Hindlimb muscle (tissue), 1 donor: ENCODE results near the gene KAZALD1. TPM values are rescaled to one million over a fixed set of nuclear protein-coding genes. Genes with fewer than 3 reads are reported as not detected.
"Not testable (repeated sequence)": the region's sequence is repeated elsewhere in the genome, so short reads cannot be mapped to it uniquely, and the experiment has no call there.

Source experiments
- DNase-seq: peaks from one replicate; pipeline ENCODE4 v3.0.0-alpha.2; 2013
- polyA plus RNA-seq: library from polyadenylated mRNA; unstranded; fragments of 120-200 nt; gene quantifications from one replicate; pipeline ENCODE4 v1.2.1, GENCODE V29; 2013; ENCODE audit not compliant: insufficient read length

The KAZALD1 gene
- polyA plus RNA-seq, 1 donor, result 23.5 TPM

DNA sequence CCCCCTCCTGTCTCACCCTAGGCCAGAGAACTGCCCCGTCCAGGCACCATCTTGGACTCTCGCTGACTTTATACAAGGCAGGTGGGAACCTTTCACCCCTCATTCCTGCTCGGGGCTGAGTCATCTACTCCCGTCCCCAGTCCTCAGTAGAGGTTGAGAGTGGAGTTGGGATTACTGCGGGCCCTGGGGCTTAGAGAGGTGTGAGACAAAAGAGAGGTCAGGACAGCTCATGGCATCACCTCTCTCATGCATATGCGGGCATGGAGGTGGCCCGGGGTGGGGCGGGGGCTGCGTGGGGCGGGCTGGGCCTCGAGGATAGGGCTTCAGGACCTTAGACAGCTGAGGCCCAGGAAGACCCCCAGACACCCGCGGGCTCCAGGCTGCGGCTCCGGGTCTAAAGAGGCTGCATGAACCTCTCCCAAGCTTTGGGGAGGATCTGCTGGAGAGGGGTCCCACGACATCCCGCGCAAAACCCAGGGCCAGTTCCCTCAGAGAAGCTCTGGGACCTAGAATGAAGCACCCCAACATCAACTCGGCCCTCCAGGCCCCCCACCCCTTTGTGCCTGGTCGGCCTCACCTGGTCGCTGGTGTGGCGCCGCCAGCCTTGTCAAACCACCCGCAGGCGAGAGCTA, 31.2 kb upstream of the KAZALD1 start:
- no peak for DNase-seq

DNA sequence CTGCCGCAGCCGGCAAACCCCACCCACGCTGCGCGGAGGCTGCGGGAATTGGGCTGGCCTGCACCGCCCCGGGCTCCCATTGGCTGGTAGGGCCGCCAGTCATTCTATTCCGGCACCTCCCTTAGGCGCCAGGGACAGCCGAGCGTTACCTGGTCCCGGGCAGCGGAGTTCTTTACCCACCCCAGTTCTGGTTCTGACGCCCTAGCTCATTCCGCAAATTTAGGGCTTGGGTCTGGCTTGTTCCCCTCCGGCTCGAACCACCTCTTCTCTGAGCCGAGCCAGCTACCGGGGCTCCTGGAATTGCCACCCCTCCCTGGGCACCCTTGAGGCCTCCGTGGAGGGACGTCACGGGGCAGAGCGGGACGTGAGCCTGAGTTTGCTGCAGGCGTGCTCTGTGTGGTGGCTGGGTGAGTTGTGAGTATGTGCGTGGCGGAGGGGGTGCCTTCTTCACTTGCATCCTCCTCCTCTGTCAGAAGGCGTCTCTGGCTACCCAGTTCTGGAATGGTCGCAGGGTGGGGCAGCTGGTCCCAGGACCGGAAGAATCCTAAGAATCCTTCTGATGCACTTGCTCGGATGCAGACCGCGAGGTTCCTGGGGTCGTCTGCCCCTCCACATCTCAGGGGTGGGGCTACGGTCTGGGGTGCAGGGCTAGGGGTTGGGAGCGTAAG, 30.5 kb upstream of the KAZALD1 start, which contains the start of the genes PDZD7 and SFXN3:
PDZD7 (minus strand) TSS at position 2 of the 668 bp plus-strand sequence. CDS start 910 bp downstream, outside the sequence.
SFXN3 (plus strand) TSS at position 107 of the 668 bp plus-strand sequence. CDS start 3,461 bp downstream, outside the sequence.
- peak; percentile 89 for DNase-seq

DNA sequence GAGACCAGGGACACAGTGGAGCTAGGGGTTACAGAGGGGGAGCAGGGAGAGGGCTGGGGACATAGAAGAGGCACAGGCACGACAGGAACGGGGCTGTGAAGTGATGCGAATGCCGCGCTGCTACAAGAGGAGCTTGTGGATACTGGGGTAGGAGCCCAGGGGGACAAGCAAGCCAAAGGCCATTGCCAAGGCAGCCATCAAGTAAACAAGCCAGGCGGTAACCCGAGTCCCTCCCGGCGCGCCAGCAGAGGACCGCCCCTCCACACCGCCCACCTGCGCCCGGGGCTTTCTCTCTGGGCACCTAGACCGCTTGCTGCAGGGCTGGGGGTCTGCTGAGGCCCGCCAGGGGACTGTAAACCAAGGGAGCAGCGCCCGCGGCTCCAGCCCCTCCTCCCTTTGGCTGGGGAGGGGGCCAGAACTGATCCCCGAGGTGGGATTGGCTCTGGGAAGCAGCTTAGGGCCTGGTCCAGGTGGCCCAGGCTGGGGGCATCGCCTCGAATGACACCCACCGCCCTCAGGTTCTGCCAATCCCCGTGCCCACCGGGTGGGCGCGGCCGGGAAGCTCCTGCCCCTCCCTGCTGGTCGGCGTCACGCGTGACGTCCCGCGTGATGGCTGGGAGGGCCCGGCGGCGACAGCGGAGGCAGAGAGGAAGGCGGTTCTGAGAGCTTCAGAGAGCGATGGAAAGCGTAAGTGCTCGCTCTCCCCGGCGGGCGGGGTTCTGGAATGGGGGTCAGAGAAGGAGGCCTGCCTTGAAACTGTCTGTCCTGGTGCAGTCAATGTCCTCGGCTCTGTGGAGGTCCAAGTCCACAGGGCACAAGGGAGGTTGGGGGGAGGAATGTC, 29.8 kb upstream of the KAZALD1 start:
- DNase-seq, result peak; percentile 89

DNA sequence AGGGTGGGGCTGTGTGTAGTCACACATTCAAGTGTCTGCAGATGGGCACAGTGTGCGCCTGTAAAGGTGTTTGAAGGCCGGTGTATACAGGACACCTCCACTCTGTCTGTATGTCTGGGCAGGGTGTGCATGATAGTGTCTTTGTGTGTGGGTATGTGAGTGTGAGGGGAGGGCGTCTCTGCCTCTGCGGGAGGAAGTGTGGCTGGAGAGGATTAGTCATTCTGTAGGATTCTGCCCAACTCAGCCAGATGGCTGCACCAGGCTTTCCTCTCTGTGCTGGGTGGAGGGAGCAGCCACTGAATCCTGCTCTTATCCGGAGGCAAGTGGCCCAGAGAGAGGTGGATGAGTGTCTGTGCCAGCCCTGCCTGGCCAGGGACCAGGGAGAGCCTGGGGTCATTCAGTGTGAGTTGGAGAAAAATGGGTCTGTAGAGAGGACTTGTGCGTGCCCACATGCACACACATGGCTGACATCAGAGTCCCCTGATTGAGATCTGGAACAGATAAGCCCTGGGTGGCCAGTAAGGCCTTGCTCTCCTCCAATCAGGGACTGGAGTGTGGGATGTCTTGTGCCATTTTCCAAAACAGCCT, 29.1 kb upstream of the KAZALD1 start:
- peak; percentile 74 for DNase-seq

DNA sequence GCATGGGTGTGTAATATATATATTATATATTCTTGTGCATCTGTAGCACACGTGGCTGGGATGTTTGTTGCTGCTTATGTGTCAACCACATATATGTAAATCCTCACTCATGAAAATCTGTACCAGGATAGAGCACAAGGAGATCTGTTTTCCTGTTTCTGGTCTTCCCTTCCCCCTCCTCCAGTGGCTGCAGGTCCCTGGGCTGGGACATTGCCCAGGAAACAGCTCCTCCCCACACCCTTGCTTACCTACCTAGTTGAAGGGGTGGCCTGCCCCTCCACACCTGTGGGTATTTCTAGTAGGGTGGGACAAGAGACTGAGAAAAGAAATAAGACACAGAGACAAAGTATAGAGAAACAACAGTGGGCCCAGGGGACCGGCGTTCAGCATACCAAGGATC, 28.5 kb upstream of the KAZALD1 start:
- DNase-seq, result no peak

DNA sequence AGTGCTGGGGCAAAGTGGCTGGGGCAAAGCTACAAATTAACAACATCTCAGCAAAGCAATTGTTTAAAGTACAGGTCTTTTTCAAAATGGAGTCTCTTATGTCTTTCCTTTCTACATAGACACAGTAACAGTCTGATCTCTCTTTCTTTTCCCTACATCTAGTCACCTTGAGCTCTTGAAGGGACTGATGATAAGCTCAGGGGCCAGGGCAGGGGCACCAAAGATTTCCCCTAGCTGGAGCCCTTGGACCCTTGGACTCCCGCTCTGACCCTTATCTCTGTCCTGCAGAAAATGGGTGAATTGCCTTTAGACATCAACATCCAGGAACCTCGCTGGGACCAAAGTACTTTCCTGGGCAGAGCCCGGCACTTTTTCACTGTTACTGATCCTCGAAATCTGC, 27.4 kb upstream of the KAZALD1 start:
- not testable (repeated sequence) for DNase-seq

DNA sequence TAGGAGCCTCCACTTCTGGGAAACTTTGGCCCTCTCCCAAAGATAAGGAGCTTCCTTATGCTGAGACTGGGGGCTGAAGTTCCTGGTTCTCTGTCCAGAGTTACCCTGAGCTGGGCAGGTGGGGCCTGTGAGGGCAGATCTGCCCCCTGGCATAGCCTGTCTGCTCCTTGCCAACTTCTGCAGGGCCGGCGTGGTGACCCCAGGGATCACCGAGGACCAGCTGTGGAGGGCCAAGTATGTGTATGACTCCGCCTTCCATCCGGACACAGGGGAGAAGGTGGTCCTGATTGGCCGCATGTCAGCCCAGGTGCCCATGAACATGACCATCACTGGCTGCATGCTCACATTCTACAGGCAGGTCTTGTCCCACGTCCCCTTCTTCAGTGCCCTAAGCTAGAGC, 26.5 kb upstream of the KAZALD1 start:
- DNase-seq, result no peak

DNA sequence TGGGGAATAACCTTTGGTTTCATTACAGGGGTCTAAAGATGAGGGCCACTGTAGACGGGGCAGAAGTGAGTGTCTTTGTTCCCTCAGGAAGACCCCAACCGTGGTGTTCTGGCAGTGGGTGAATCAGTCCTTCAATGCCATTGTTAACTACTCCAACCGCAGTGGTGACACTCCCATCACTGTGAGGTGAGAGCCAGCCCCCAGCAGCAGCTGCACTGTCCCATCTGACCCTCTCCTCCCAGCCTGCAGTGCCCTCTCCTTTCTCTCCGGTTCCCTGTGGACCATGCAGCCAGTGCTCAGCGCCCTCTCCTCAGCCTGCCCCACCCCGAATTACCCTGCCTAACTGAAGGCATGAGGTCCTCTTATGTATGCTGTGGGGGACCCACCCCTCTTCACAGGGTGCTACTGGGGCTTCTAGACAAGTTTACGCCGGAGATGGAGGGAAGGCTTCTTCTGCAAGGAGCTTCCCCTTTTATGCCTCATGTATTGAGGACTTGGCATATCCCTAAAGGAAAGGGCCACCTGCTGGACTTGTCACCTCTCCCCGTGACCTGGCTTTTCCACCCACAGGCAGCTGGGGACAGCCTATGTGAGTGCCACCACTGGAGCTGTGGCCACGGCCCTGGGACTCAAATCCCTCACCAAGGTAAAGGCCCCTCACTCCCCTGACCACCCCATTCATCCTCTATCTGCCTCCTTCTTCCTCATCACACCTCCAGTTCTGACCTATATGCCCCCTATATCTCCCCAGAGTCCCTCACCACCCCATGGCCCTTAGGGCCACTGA, 25.7 kb upstream of the KAZALD1 start:
- no peak for DNase-seq

DNA sequence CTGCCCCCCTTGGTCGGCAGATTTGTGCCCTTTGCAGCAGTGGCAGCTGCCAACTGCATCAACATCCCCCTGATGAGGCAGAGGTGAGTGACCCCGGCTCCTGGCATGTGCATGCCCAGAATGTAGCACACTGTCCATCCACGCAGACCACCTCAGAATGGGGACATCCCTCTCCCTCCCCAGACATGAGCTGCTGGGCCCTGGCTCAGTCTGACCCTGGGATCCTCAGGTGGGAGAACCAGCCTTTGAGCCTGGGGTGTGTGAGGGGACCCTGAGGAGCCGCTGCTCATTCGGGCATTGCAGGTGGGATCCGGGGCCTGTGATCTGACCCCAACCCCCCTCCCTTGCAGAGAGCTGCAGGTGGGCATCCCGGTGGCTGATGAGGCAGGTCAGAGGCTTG, 25.1 kb upstream of the KAZALD1 start:
- DNase-seq, result no peak

DNA sequence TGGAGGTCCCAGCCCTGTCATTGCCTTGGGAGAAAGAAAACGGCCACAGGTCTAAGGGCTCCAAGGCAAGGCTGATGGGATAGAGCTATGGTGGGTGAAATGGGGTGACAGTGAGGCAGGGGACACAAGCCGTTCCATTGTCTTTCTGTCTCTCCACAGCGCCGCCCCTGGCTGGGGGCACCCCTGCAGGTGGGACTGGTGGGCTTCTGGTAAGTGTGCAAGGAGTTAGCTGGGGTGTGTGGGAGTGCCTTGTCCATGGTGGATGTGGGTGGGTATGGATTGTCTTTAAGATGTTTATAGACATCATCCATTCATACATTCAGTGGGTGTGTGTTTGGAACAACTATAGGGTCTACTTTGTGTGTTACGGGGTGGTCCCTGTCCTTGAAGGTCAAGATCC, 23.3 kb upstream of the KAZALD1 start:
- no peak for DNase-seq

DNA sequence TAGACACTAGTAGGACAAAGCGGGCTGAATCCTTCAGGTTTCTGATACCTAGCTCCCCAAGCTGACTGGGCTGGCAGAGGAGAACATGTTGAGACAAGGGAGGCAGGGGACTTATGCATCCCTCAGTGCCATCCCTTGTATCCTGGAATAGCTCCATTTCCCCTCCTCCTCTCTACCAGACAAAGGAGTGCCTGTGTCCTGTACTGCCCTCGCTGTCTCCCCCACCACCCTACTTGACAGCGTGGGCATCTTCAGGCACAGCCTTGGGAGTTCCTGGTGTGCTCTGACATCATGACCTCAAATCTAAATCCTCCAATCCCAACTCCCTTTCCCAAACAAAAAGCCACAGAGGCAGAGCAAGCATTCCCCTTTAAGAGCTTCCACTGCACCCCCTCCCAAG, 21.7 kb upstream of the KAZALD1 start:
- DNase-seq, result no peak

DNA sequence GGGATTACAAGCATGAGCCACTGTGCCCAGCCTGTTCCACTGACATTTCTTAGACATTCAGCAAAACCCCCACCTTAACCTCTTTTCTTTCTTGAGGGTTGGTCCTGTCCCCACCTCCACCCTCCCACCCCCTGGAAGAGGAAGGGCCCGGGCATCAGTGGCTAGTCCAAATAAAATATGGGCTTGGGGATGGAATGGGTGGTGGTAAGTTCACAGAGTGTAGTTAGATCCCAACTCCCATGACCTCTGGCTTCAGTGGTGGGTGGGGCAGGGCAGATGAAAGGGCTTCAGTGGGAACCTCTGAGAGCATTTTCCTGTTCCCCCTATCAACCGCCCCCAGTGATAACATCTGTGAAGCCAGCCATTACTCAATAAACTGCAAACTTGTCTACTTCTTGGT, 20.9 kb upstream of the KAZALD1 start:
- DNase-seq, result no peak

DNA sequence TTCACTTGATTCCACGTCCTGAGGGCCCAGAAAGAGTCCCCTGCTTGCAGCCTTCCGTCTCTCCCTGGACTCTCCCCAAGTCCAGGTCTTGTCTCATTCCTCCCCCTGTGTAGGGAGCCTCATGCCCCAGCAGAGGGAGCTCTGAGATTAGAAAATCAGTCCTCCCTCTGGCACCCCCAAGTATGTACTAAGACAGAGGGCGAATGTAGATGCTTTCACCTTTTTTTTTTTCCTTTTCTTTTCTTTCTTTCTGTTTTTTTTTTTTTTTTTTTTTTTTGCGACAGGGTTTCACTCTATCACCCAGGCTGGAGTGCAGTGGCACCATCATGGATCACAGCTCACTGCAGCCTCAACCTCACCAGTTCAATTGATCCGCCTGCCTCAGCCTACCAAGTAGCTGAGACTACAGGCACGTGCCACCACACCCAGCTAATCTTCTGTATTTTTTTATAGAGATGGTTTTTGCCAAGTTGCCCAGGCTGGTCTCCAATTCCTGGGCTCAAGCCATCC, 20.5 kb upstream of the KAZALD1 start:
- peak; percentile 86 for DNase-seq

DNA sequence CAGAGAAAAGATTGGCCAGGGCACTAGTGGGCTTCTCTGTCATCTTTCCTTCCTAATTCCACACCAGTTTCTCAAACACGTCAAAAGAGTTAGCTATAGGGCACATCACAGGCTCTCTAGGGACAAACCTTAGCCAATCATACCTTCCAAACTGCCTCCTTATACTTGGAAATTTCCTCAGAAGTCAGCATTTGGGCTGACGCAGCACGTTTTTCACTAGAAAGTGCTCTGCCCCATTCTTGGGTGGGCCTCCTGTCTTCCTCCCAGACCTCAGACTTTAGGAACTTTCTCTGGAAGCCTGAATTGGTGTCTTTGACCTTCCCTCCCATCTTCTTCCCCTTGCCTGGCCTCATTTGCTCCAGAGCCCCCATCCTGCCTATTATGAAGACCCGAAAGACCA, 19.7 kb upstream of the KAZALD1 start:
- no peak for DNase-seq

DNA sequence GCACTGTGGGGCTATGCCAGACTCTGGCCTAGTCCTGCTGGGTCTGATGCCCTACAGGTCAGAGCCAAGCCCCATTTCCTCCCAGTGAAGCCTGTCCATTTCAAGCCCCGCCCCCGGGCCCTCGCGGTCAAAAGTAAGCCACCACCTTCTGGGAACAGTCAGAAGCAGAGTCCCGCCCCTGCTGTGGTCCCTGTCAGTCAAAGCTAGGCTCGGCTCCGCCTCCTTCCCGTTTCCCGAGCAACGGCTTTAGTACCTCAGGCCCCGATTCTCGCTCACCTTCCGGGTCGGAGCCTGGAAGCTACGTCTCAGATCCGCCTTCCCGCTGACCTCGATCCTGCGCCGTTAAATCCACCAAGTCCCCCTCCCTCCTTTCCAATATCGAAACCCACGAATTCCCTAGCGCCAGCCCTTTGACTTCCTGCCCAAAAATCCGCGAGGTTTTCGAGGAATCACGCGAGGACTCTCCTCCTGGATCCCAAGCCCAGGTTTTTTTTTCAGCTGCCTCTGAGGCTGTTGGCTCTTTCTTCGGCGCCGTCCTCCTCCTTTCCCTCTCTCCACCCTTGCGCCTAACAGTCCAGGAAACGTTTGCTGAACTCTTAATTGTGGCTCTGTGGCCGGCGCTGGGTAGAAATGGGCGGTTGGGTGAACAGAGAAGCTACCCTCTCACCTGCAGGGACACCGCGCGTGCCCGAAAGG, 19.0 kb upstream of the KAZALD1 start:
- peak; percentile 94 for DNase-seq

DNA sequence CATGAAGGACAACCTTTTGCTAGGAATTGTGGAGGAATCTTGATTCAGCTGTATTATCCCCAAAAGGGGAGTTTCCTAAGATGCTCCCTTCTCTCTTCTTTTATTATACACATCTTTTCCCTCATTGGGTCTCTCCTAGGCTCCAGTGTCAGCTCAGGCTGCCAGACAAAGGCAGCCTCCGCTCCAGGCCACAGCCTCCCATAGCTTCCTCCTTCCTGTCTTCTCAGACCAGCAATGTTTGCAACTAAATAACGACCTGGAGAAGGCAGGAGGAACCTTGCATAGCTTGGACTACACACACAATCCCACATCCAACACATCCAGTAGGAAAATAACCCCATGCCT, 18.5 kb upstream of the KAZALD1 start:
- no peak for DNase-seq

DNA sequence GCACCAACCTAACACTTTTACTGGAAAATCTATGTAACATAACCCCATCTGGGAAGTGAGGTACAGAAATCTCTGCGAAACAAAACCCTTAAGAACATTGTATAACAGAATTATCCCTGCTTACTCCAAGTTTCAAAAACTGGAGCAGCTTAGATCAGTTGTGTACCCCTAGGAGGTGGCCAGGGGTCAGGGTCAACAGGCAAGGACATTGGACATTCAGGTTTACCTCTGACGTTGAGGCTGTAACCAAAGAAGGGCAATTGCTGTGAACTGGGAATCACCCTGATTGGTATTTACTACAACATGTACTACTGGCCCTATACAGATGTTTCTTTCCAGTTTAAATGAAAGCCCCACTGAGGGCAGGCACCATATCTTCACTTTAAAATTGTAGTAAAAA, 17.7 kb upstream of the KAZALD1 start:
- DNase-seq, result no peak

DNA sequence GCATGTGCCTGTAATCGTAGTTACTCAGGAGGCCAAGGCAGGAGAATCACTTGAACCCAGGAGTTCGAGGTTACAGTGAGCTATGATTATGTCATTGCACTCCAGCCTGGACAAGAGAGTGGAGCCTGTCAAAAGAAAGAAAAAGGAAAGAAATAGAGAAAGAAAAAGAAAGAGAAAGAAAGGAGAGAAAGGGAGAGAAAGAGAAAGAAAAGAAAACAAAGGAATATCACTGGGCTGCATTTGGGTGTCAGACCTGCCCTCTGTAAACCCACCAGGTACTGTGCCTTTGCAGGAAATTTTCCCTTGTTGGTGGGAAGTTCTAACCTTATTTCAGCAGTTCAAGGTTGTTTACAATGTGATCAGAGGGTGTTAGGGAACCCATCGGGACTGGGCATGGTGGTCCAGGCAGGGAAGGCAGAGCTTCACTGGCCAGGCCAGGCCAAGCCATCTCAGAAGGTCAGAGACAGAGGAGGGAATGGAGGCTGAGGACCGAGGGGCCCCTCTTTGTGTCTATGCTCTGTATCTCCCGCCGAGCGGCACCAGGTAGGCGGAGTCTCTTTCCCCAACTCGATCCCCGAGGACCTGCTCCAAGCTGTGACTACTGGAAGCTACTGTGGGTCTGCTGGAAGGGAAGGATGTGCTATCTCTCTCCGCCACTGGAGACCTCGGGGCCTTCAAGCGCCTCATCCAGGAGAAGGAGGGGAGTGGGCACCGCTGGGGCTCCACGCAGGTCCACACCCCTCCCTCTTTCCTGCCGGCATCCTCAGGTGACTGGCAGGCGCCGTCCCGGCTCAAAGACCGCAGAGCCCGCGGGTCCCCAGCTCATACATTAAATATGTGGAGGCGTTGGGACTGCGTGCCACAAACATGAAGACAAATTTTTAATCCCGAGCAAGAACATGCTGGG, 15.2 kb upstream of the KAZALD1 start:
- DNase-seq, result no peak

DNA sequence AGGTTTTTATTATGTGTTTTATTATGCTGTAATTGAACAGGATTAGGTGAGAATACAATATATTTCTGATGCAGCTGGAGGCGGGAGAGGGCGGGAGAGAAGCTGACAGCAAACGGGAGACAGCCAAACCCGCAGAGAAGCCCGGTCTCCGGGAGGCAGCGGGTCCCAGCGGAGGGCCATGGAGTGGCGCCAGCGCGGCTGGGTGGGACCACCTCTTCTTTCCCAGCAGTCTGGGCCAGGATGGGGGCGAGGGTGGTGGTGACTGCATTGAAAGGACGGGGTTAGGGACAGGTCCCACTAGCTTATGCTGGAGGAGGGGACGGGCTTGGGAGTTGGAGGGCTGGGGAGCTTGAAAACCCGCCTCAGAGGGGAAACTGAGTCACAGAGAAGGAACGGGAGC, 14.5 kb upstream of the KAZALD1 start:
- no peak for DNase-seq
